Fibroblast of lung (primary cell): ENCODE data around the gene ZNF586.

Experiments used
- EZH2 ChIP-seq: IDR thresholded peaks from 2 replicates; pipeline ENCODE4 v1.5.1; 2012; ENCODE audit warnings: low read length, control low read depth, mild to moderate bottlenecking; ENCODE audit errors: missing control alignments
- TF ChIP-seq, protein P1 (sequence below), 2 donors: IDR thresholded peaks in 1 of 2; conservative IDR thresholded peaks in 1 of 2; 1 replicate in 1 of 2; 2 replicates in 1 of 2; pipeline ENCODE4 v1.5.1; 2011 to 2012; ENCODE audit warnings: low read length in 2 of 2, control low read depth in 1 of 2, inconsistent platforms in 1 of 2, low read depth in 1 of 2, mild to moderate bottlenecking in 1 of 2

DNA sequence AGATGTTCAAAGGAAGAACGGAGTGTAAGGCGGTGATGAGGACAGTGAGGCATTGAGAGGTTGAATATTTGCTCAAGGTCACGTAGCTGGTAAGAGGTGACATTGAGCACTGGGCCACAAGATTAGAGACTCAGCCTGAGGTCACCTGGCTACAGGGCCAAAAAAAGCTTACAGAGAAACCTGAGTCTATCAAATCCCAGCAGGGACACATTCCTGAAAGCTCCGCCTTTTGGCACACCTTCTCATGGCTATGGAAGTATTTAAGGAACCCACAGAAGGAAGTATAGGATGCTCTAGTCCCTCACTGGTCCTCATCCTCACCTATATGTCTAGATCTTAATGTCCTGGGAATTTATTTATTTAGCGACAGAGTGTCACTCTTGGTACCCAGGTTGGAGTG lies 17.4 kb downstream of the ZNF586 start:
- TF ChIP-seq, protein P1, sequence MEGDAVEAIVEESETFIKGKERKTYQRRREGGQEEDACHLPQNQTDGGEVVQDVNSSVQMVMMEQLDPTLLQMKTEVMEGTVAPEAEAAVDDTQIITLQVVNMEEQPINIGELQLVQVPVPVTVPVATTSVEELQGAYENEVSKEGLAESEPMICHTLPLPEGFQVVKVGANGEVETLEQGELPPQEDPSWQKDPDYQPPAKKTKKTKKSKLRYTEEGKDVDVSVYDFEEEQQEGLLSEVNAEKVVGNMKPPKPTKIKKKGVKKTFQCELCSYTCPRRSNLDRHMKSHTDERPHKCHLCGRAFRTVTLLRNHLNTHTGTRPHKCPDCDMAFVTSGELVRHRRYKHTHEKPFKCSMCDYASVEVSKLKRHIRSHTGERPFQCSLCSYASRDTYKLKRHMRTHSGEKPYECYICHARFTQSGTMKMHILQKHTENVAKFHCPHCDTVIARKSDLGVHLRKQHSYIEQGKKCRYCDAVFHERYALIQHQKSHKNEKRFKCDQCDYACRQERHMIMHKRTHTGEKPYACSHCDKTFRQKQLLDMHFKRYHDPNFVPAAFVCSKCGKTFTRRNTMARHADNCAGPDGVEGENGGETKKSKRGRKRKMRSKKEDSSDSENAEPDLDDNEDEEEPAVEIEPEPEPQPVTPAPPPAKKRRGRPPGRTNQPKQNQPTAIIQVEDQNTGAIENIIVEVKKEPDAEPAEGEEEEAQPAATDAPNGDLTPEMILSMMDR (conservative IDR thresholded peaks at IDR 0.05 in 1 of 2, IDR thresholded peaks at IDR 0.05 in 1 of 2; ENCODE audit: low read depth in 1 of 2, low read length in 2 of 2), result no peak
- TF ChIP-seq EZH2, result no peak
